ENCODE results near the gene PPP1R1A. TPM values are rescaled to one million over a fixed set of nuclear protein-coding genes. Genes with fewer than 3 reads are reported as not detected.
A peak's percentile ranks its signal among the peaks of the same experiment; 100 is the strongest.

PPP1R1A gene
- total and polyA plus RNA-seq, 5 donors: 122 to 210 (median 178) TPM

- intact Hi-C loops (cut with DNase I): no loop called here
- ATAC-seq (peak; percentile 98 to 99), DNase-seq (peak; percentile 95 to 98 (median 96))
- Histone ChIP-seq H3K27me3 (ENCODE audit: control insufficient read depth, insufficient read depth) (no peaks in the 10 kb centered on the region), H3K4me1 (ENCODE audit: control insufficient read depth, insufficient read depth, low read length) (no peaks in the 10 kb centered on the region), H3K4me3 (ENCODE audit: low read length) (peak overlapping the region; percentile 7), H3K27ac (ENCODE audit: low read length) (no peak overlapping the region), H3K9me3 (ENCODE audit: control insufficient read depth, low read length) (no peaks in the 10 kb centered on the region)
- 3% methylated on average over 14 of the region's 14 CpGs for WGBS
Observed at GRCh38 chr12:54560374-54560858, 28.0 kb downstream of the PPP1R1A start.

- H3K27ac ChIP-seq (ENCODE audit: low read length): no peak overlapping the region
- ATAC-seq: no peak
Observed at GRCh38 chr12:54558759-54559158, 29.7 kb downstream of the PPP1R1A start.

GRCh38 chr12:54558311-54558710 is 30.1 kb downstream of the PPP1R1A start:
- Histone ChIP-seq H3K4me1 (ENCODE audit: control insufficient read depth, insufficient read depth, low read length) (no peaks in the 10 kb centered on the region), H3K4me3 (ENCODE audit: low read length) (no peak overlapping the region), H3K9me3 (ENCODE audit: control insufficient read depth, low read length) (no peaks in the 10 kb centered on the region), H3K27ac (ENCODE audit: low read length) (no peak overlapping the region), H3K27me3 (ENCODE audit: control insufficient read depth, insufficient read depth) (peaks cover 3% of the 10 kb centered on the region)
- WGBS: 63% methylated on average over 5 of the region's 5 CpGs
- DNase-seq (no peak), ATAC-seq (no peak)
- intact Hi-C loops (cut with DNase I): no loop called here

More at GRCh38 chr12:54558759-54559158, 29.7 kb downstream of the PPP1R1A start:
- 93% methylated on average over 1 of the region's 1 CpG for WGBS
- H3K4me3 ChIP-seq (ENCODE audit: low read length): no peak overlapping the region
- no peak for DNase-seq
- H3K9me3 ChIP-seq (ENCODE audit: control insufficient read depth, low read length): no peaks in the 10 kb centered on the region
- peaks cover 3% of the 10 kb centered on the region for H3K27me3 ChIP-seq (ENCODE audit: control insufficient read depth, insufficient read depth)
- intact Hi-C loops (cut with DNase I): no loop called here
- H3K4me1 ChIP-seq (ENCODE audit: control insufficient read depth, insufficient read depth, low read length): no peaks in the 10 kb centered on the region

GRCh38 chr12:54555670-54556257 is 32.7 kb downstream of the PPP1R1A start:
- intact Hi-C loops (cut with DNase I): no loop called here
- Histone ChIP-seq H3K4me1 (ENCODE audit: control insufficient read depth, insufficient read depth, low read length) (no peaks in the 10 kb centered on the region), H3K4me3 (ENCODE audit: low read length) (no peak overlapping the region), H3K27ac (ENCODE audit: low read length) (no peak overlapping the region), H3K27me3 (ENCODE audit: control insufficient read depth, insufficient read depth) (peaks cover 3% of the 10 kb centered on the region), H3K9me3 (ENCODE audit: control insufficient read depth, low read length) (no peaks in the 10 kb centered on the region)
- ATAC-seq (no peak), DNase-seq (no peak)
- WGBS: 45% methylated on average over 6 of the region's 6 CpGs

- Histone ChIP-seq H3K9me3 (ENCODE audit: control insufficient read depth, low read length) (no peaks in the 10 kb centered on the region), H3K27me3 (ENCODE audit: control insufficient read depth, insufficient read depth) (no peaks in the 10 kb centered on the region), H3K4me3 (ENCODE audit: low read length) (peak overlapping the region; percentile 8), H3K4me1 (ENCODE audit: control insufficient read depth, insufficient read depth, low read length) (no peaks in the 10 kb centered on the region), H3K27ac (ENCODE audit: low read length) (no peak overlapping the region)
- 7% methylated on average over 22 of the region's 22 CpGs for WGBS
- intact Hi-C loops (cut with DNase I): no loop called here
- DNase-seq (peak in 1 of 3 donors; percentile 57), ATAC-seq (peak; percentile 31 to 47)
Observed at GRCh38 chr12:54549774-54550451, 38.5 kb downstream of the PPP1R1A start.

GRCh38 chr12:54546511-54546910 is 41.9 kb downstream of the PPP1R1A start:
- no peak for DNase-seq
- no peak overlapping the region for H3K4me3 ChIP-seq (ENCODE audit: low read length)
- H3K27me3 ChIP-seq (ENCODE audit: control insufficient read depth, insufficient read depth): no peaks in the 10 kb centered on the region
- H3K4me1 ChIP-seq (ENCODE audit: control insufficient read depth, insufficient read depth, low read length): no peaks in the 10 kb centered on the region
- no peak overlapping the region for H3K27ac ChIP-seq (ENCODE audit: low read length)
- WGBS: 62% methylated on average over 2 of the region's 2 CpGs
- H3K9me3 ChIP-seq (ENCODE audit: control insufficient read depth, low read length): no peaks in the 10 kb centered on the region
- ATAC-seq: no peak
- intact Hi-C loops (cut with DNase I): no loop called here

GRCh38 chr12:54544743-54545142 is 43.7 kb downstream of the PPP1R1A start:
- WGBS: 88% methylated on average over 7 of the region's 7 CpGs
- Histone ChIP-seq H3K4me3 (ENCODE audit: low read length) (no peak overlapping the region), H3K4me1 (ENCODE audit: control insufficient read depth, insufficient read depth, low read length) (no peaks in the 10 kb centered on the region), H3K27me3 (ENCODE audit: control insufficient read depth, insufficient read depth) (no peaks in the 10 kb centered on the region), H3K9me3 (ENCODE audit: control insufficient read depth, low read length) (no peaks in the 10 kb centered on the region), H3K27ac (ENCODE audit: low read length) (no peak overlapping the region)
- DNase-seq: no peak
- ATAC-seq: no peak
- intact Hi-C loops (cut with DNase I): no loop called here

- Histone ChIP-seq H3K27me3 (ENCODE audit: control insufficient read depth, insufficient read depth) (no peaks in the 10 kb centered on the region), H3K27ac (ENCODE audit: low read length) (no peak overlapping the region), H3K4me3 (ENCODE audit: low read length) (no peak overlapping the region), H3K4me1 (ENCODE audit: control insufficient read depth, insufficient read depth, low read length) (no peaks in the 10 kb centered on the region), H3K9me3 (ENCODE audit: control insufficient read depth, low read length) (no peaks in the 10 kb centered on the region)
- DNase-seq (no peak), ATAC-seq (no peak)
- WGBS: 71% methylated on average over 2 of the region's 2 CpGs
- intact Hi-C loops (cut with DNase I): no loop called here
Observed at GRCh38 chr12:54543526-54543925, 44.9 kb downstream of the PPP1R1A start.

- Histone ChIP-seq H3K9me3 (ENCODE audit: control insufficient read depth, low read length) (no peaks in the 10 kb centered on the region), H3K4me1 (ENCODE audit: control insufficient read depth, insufficient read depth, low read length) (no peaks in the 10 kb centered on the region), H3K4me3 (ENCODE audit: low read length) (no peak overlapping the region), H3K27ac (ENCODE audit: low read length) (no peak overlapping the region), H3K27me3 (ENCODE audit: control insufficient read depth, insufficient read depth) (no peaks in the 10 kb centered on the region)
- ATAC-seq (no peak), DNase-seq (no peak)
- 67% methylated on average over 5 of the region's 5 CpGs for WGBS
- intact Hi-C loops (cut with DNase I): no loop called here
Observed at GRCh38 chr12:54541751-54542290, 46.6 kb downstream of the PPP1R1A start.

GRCh38 chr12:54538136-54538700 is 50.2 kb downstream of the PPP1R1A start:
- Histone ChIP-seq H3K9me3 (ENCODE audit: control insufficient read depth, low read length) (no peaks in the 10 kb centered on the region), H3K27me3 (ENCODE audit: control insufficient read depth, insufficient read depth) (no peaks in the 10 kb centered on the region), H3K4me3 (ENCODE audit: low read length) (no peak overlapping the region), H3K4me1 (ENCODE audit: control insufficient read depth, insufficient read depth, low read length) (no peaks in the 10 kb centered on the region), H3K27ac (ENCODE audit: low read length) (no peak overlapping the region)
- WGBS: 52% methylated on average over 3 of the region's 3 CpGs
- intact Hi-C loops (cut with DNase I): no loop called here
- ATAC-seq (no peak), DNase-seq (no peak)

- Histone ChIP-seq H3K27me3 (ENCODE audit: control insufficient read depth, insufficient read depth) (no peaks in the 10 kb centered on the region), H3K27ac (ENCODE audit: low read length) (no peak overlapping the region), H3K4me1 (ENCODE audit: control insufficient read depth, insufficient read depth, low read length) (no peaks in the 10 kb centered on the region), H3K9me3 (ENCODE audit: control insufficient read depth, low read length) (no peaks in the 10 kb centered on the region), H3K4me3 (ENCODE audit: low read length) (no peak overlapping the region)
- ATAC-seq (no peak), DNase-seq (no peak)
- intact Hi-C loops (cut with DNase I): no loop called here
Observed at GRCh38 chr12:54535474-54535873, 53.0 kb downstream of the PPP1R1A start.

All from right cardiac atrium (tissue), 5 donors.